Right renal pelvis (tissue), 4 donors: ENCODE measurements around the gene PAK5. TPM values are rescaled to one million over a fixed set of nuclear protein-coding genes. Genes with fewer than 3 reads are reported as not detected.

ENCODE experiments used
- DNase-seq, 4 donors: peaks; one replicate each; pipeline ENCODE4 v3.0.0-alpha.2; 2013; ENCODE audit warnings: low read depth in 4 of 4, low spot score in 3 of 4, missing footprints in 1 of 4
- polyA plus RNA-seq, 4 donors: library from polyadenylated mRNA; unstranded; fragments of 120-200 nt; gene quantifications; one replicate each; pipeline ENCODE4 v1.2.1, GENCODE V29; 2013; ENCODE audit not compliant: insufficient read length in 4 of 4

The PAK5 gene
- polyA plus RNA-seq, 4 donors: 0.48 to 0.60 (median 0.53) TPM

DNA sequence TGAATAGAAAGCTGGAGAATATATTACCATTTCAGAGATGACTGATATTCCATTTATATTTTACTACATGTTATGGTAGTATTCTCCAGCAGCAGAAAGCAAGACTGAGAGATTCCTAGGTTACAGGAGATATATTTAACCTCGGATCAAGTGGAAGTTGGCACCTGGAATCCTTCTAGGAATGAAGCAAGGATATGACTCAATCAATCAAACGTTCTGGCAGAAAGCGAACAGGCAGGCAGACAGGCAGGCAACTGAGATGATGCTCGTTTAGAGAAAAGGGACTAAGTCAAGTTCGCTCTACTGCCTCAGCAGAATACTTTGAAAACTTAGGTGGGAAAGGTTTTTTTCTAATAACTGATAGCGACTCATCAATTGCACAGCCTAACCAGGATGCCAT, 46.2 kb downstream of the PAK5 start:
- DNase-seq: no peak

DNA sequence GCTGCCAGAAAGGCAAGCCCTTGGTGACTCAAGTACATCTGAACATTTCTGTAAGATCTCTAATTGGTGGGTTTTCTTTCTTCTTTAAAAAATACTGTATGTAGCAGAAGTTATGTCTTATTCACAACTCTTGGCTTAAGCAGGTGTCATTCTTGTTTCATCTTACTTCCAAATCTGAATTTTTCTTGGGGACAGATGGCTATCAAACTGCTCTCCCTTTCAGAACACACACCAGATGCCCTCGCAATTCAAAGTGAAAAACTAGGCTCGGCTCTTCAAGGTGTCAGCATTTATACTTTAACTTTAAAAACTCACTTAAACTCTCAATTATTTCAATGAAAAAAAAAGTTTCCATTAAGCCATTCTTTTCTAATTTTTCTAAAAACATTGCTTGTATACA, 49.7 kb downstream of the PAK5 start:
- no peak for DNase-seq

DNA sequence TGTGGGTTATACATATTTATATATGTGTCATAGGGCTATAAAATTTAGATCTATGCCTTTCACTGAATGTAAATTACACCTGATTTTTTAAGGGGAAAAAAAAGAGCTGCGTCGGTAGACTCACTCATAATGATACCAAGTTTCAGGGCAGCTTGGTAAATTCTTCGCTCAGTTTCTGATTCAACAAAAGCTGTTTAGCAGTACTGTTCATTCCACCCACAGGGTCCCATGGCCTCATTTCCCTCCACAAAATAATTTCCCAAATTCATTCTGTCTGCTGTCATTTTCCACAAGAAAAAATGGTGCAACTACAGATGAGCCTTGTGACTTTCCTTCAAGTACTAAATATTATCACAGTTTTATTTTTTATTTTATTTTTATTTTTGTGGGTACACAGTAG, 63.7 kb downstream of the PAK5 start:
- DNase-seq: no peak

DNA sequence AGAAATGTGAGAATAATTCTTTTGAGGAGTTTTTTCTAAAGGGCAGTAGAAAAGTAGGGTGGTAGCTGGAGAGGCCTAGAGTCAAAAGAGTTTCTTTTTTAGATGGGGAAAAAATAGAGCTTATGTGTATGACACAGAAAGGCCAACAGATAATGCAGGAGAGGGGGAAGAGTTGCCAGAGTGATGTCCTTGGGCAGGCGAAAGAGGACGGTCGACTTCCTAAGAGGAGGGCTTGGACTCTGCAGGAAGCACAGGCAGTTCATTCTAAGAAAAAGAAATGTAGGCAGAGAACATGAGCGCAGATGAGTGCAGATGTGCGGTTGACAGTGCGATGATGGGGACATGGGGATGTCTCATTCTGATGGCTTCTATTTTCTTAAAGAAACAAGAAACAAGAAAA, 68.9 kb downstream of the PAK5 start:
- no peak for DNase-seq

DNA sequence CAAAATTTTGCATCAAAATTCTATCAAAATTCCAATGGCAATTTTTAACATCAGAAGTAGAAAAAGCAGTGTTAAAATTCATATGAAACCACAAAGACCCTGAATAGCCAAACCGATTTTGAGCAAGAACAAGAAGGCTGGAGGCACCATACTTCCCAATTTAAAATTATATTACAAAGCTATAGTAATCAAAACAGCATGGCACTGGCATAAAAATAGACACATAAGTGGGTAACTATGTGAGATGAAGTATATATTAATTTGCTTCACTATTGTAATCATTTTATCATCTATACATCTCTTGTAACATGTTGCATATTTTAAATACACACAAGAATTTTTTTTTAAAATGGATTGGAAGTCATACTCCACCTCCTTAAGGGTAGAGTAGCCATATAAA, 77.4 kb downstream of the PAK5 start:
- DNase-seq: no peak

DNA sequence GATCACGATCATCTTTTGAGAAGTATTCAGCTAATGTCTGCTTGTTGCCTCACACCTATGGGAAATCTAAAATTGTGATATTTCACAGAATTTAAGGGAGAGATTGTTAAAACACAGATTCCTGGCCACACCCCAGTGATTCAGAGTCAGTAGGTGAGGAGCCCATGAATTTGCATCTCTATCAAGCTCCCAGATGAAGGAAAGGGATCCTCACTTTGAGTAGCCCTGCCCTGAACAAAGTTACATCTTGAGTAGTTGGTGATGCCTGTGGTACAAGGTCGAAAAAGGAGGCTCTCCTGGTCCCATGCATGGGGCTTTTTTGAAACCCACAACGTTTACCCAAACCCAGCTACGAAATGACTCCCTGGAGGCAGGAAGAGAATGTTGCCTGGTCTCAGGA, 79.5 kb downstream of the PAK5 start:
- no peak for DNase-seq

- no peak for DNase-seq
These were observed 80.1 kb downstream of the PAK5 start for GRCh38 chr20:9758752-9759151.

DNA sequence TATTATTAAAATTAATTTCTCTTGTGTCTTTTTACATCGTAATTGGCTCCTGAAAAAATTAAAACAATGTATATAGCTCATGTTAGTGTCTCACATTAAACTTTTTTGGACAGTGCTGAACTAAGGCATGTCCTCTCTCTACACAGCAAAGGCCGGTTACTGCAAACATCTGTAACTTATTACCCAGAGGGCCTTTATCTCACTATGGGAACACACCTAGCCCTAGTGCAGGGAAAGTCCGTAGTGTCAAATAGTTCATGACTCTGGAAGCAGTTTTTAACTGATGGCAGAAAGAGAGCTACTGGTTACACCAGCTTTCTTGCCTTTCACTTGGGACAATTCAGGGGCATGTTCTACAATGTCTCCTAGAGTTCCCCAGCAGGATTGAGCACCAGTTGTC, 82.2 kb downstream of the PAK5 start:
- no peak for DNase-seq

- DNase-seq: no peak
These were observed 83.6 kb downstream of the PAK5 start for GRCh38 chr20:9755301-9755700.

GRCh38 chr20:9744551-9744950, 94.3 kb downstream of the PAK5 start:
- no peak for DNase-seq

DNA sequence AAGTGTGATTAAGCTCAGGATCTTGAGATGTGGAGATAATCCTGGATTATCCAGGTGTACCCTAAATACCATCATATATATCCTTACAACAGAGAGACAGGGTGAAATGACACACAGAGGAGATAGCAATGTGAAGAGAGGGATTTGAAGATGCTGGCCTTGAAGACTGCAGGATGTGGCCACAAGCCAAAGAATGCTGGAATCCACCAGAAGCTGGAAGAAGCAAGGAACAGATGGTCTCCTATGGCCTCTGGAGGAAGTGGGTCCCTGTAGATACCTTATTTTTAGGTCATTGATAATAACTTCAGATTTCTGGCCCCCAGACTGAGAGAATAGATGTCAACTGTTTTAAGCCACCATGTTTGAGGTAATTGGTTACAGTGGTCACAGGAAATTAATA, 95.0 kb downstream of the PAK5 start:
- DNase-seq: no peak

DNA sequence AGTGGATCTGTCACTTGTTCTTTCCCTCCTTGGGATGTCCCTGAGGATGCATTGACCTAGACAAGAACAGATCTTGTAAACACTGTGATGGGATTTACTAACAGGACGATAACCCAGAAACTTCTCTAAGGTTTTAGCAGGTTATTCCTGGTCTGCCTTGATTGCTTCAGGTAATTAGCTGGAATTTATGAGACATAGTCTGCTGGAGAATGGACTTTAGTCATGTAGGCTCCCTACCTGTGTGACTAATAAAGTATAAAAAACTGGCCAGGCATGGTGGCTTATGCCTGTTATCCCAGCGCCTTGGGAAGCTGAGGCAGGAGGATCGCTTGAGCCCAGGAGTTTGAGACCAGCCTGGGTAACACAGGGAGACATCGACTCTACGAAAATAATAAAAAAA, 96.1 kb downstream of the PAK5 start:
- DNase-seq: no peak

DNA sequence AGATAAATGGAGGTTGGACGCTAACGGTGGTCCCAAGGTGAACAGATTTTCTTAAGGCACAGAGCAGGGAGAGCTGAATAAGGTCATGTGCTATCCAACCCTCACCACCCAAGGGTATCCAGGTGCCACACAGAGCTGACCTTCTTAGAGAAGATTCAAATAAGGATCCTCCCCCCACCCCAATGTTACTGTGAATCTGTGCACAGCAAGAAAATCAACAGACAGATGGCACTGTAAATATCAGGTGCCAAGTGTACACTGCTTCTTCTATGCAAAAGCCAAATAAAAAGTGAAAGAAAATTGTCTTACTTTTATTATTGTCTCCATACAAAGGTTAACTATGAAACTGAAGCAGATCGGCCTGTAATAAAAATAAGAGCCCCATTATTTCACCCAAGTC, 96.9 kb downstream of the PAK5 start:
- no peak for DNase-seq

DNA sequence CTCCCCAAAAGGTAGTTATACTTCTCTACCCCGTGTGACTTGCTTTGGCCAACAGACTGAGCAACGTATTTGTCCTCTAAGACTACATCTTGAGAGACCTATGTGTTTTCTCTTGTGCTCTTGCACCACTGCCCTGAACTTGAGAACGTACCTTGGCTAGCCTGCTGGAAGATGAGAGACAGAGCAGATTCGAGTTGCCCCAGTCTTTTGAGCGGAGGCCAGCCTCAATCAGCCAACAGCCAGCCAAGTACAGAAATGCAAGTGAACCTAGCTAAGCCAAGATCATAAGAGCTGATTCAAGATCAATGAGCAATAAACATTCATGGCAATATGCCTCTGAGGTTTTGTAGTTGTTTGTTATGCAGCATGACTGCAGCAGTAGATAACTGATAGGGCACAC, 98.4 kb downstream of the PAK5 start:
- no peak for DNase-seq

DNA sequence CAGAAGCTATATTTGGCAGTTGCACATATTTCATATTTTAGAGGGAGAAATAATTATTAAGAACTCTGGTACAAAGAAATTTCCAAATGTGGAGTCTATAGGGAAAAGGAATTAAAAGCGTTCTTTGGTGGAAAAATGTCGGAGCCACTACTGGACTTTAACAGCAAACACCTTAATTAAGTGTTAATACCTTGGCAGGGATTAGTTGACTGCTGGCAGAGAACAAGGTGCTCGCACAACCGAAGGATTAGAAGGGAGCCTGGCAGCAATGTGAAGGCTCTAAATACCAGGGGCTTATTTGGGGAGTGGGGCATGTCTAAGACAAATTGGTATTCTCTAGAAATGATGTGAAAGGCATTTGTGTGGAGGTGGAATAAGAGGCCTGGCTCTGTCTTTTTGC, 98.9 kb downstream of the PAK5 start:
- DNase-seq: no peak

GRCh38 chr20:9736373-9736772, 102.5 kb downstream of the PAK5 start:
- DNase-seq: no peak

- no peak for DNase-seq
These were observed 115.2 kb downstream of the PAK5 start for GRCh38 chr20:9723501-9724202.

DNA sequence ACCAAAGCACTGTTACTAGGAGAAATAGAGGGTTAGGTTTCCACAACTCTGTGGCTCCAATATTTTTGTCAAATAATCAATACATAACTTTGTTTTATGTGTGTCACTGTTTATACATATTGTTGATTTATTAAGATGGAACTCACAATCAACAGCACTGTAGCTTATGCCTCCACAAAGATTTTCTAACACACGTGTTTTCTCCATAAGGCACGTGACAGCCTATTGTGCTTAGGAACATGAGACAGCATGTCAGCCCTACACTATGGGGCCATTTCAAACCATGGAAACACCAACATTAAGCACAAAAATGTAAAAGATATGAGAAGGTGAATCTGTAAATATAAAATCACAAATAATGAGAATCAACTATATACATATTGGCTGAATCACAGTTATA, 127.0 kb downstream of the PAK5 start:
- no peak for DNase-seq

- no peak for DNase-seq
These were observed 128.2 kb downstream of the PAK5 start for GRCh38 chr20:9710685-9711084.

GRCh38 chr20:9705722-9706476, 133.0 kb downstream of the PAK5 start:
- no peak for DNase-seq

DNA sequence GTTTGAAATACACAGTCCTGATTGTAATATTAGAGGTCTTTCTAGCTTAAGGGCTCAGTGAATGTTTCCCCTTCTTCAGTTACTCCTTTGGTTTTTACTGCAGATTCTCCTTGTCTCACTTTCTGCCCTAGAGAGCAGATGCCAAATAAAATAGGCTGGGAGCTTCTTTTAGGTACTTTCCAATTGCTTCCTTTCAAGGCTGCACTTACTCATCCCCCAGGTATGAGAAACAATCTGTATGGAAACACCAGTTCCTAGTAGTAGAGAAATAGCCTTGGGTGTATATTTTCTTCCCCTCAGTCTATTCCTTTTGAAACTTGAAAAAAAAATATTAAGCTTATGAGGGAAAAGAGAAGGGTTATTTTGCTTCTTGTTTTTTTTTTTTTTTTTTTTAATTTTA, 139.7 kb downstream of the PAK5 start:
- DNase-seq: no peak

- peak in 2 of 4 donors; percentile 3 to 19 for DNase-seq
These were observed 149.8 kb downstream of the PAK5 start for GRCh38 chr20:9689041-9689440.
